ENCODE data around the gene PLCH1. TPM values are rescaled to one million over a fixed set of nuclear protein-coding genes. Genes with fewer than 3 reads are reported as not detected.

Gene PLCH1
- polyA plus RNA-seq, 1 donor (not counting 4 experiments of a cell fraction or from before 2014, with no cell fraction given): 0.05 TPM

DNA sequence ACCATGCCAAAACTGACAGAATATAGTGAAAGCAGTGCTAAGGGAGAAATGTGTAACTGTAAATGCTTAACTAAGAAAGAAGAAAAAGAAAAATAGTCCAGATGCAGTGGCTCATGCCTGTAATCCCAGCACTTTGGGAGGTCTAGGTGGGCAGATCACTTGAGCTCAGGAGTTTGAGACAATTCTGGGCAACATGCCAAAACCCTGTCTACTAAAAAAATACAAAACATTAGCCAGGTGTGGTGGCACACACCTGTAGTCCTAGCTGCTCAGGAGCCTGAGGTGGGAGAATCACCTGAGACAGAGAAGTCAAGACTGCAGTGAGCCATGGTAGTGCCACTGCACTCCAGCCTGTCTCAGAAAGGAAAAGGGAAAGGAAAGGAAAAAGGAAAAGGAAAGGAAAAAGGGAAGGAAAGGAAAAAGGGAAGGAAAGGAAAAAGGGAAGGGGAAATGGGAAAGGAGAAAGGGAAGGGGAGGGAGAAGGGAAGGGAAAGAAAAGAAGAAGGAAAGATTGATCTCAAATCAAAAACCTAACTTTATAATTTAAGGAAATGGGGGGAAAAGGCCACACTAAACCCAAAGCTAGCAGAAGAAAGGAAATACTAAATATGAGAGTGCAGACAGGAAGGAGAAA lies 40.9 kb upstream of the PLCH1 start:
- no peak for TF ChIP-seq EZH2 (IDR thresholded peaks at IDR 0.05; ENCODE audit: low read length)
- TF ChIP-seq, protein P1, sequence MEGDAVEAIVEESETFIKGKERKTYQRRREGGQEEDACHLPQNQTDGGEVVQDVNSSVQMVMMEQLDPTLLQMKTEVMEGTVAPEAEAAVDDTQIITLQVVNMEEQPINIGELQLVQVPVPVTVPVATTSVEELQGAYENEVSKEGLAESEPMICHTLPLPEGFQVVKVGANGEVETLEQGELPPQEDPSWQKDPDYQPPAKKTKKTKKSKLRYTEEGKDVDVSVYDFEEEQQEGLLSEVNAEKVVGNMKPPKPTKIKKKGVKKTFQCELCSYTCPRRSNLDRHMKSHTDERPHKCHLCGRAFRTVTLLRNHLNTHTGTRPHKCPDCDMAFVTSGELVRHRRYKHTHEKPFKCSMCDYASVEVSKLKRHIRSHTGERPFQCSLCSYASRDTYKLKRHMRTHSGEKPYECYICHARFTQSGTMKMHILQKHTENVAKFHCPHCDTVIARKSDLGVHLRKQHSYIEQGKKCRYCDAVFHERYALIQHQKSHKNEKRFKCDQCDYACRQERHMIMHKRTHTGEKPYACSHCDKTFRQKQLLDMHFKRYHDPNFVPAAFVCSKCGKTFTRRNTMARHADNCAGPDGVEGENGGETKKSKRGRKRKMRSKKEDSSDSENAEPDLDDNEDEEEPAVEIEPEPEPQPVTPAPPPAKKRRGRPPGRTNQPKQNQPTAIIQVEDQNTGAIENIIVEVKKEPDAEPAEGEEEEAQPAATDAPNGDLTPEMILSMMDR (optimal IDR thresholded peaks at IDR 0.05 in 1 of 3, IDR thresholded peaks at IDR 0.05 in 1 of 3, conservative IDR thresholded peaks at IDR 0.05 in 1 of 3; ENCODE audit: extremely low read depth in 1 of 3, insufficient read depth in 2 of 3, low read length in 3 of 3): no peak
- no peak overlapping the region for H3K4me2 ChIP-seq (ENCODE audit: control insufficient read depth, extremely low read depth, insufficient read depth, low read depth, low read length)
- no peak overlapping the region for H3K9ac ChIP-seq (ENCODE audit: control insufficient read depth, extremely low read depth, insufficient read depth, low read length)
- H2AFZ ChIP-seq (ENCODE audit: control insufficient read depth, low read length): no peak overlapping the region
- no peaks in the 10 kb centered on the region for H3K9me3 ChIP-seq (ENCODE audit: control insufficient read depth, low read depth, low read length)
- DNase-seq (ENCODE audit: low read depth, low spot score): no peak
- H3K9me1 ChIP-seq (ENCODE audit: control insufficient read depth, extremely low read depth, insufficient read depth, low read length): no peaks in the 10 kb centered on the region
- no peaks in the 10 kb centered on the region for H3K4me1 ChIP-seq (ENCODE audit: control insufficient read depth, extremely low read depth, insufficient read depth, low read length)
- no peaks in the 10 kb centered on the region for H3K27me3 ChIP-seq (ENCODE audit: control insufficient read depth, extremely low read depth, insufficient read depth, low read length)
- H3K79me2 ChIP-seq (ENCODE audit: control insufficient read depth, insufficient read depth, low read length): no peaks in the 10 kb centered on the region
- FAIRE-seq: no peak
- H3K4me3 ChIP-seq (ENCODE audit: control insufficient read depth in 2 of 3, extremely low read depth in 1 of 3, insufficient read depth in 2 of 3, low read depth in 1 of 3, low read length in 3 of 3): no peak overlapping the region
- H3K27ac ChIP-seq (ENCODE audit: control insufficient read depth, insufficient read depth, low read length): no peak overlapping the region
- H4K20me1 ChIP-seq (ENCODE audit: control insufficient read depth, extremely low read depth, insufficient read depth, low read length): no peaks in the 10 kb centered on the region
- dilution Hi-C loops (cut with MboI; ENCODE audit: extremely low pct_ligation_motif_present, low sequenced_read_pairs): no loop called here
- no peaks in the 10 kb centered on the region for H3K36me3 ChIP-seq (ENCODE audit: control insufficient read depth in 2 of 2, extremely low read depth in 1 of 2, insufficient read depth in 2 of 2, low read length in 2 of 2)

DNA sequence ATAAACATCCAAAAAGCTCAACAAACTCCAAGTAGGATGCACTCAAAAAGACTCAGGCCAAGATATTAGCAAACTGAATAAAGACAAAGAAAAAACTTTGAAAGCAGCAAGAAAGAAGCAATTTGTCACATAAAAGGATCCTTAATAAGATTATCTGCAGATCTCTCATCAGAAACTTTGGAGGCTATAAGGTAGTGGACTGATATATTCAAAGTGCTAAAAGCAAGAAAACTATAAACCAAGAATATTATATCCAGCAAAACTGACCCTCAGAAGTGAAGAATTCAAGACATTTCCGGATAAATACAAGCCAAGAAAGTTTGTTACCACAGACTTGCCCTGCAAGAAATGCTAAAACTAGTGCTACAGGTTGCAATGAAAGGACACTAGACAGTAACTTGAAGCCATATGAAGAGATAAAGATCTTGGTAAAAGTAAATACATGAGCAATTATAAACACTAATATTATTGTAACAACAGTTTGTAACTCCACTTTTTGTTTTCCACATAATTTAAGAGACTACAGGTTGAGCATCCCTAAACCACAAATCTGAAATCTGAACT lies 37.6 kb upstream of the PLCH1 start:
- no peak overlapping the region for H3K27ac ChIP-seq (ENCODE audit: control insufficient read depth, insufficient read depth, low read length)
- H3K9ac ChIP-seq (ENCODE audit: control insufficient read depth, extremely low read depth, insufficient read depth, low read length): no peak overlapping the region
- H3K36me3 ChIP-seq (ENCODE audit: control insufficient read depth in 2 of 2, extremely low read depth in 1 of 2, insufficient read depth in 2 of 2, low read length in 2 of 2): no peaks in the 10 kb centered on the region
- H2AFZ ChIP-seq (ENCODE audit: control insufficient read depth, low read length): no peak overlapping the region
- no peaks in the 10 kb centered on the region for H3K9me1 ChIP-seq (ENCODE audit: control insufficient read depth, extremely low read depth, insufficient read depth, low read length)
- no peak for DNase-seq (ENCODE audit: low read depth, low spot score)
- H4K20me1 ChIP-seq (ENCODE audit: control insufficient read depth, extremely low read depth, insufficient read depth, low read length): no peaks in the 10 kb centered on the region
- no peak for TF ChIP-seq EZH2 (IDR thresholded peaks at IDR 0.05; ENCODE audit: low read length)
- TF ChIP-seq, protein P1 (optimal IDR thresholded peaks at IDR 0.05 in 1 of 3, IDR thresholded peaks at IDR 0.05 in 1 of 3, conservative IDR thresholded peaks at IDR 0.05 in 1 of 3; ENCODE audit: extremely low read depth in 1 of 3, insufficient read depth in 2 of 3, low read length in 3 of 3): no peak
- H3K4me1 ChIP-seq (ENCODE audit: control insufficient read depth, extremely low read depth, insufficient read depth, low read length): no peaks in the 10 kb centered on the region
- dilution Hi-C loops (cut with MboI; ENCODE audit: extremely low pct_ligation_motif_present, low sequenced_read_pairs): no loop called here
- H3K4me3 ChIP-seq (ENCODE audit: control insufficient read depth in 2 of 3, extremely low read depth in 1 of 3, insufficient read depth in 2 of 3, low read depth in 1 of 3, low read length in 3 of 3): no peak overlapping the region
- H3K9me3 ChIP-seq (ENCODE audit: control insufficient read depth, low read depth, low read length): no peaks in the 10 kb centered on the region
- H3K4me2 ChIP-seq (ENCODE audit: control insufficient read depth, extremely low read depth, insufficient read depth, low read depth, low read length): no peak overlapping the region
- no peaks in the 10 kb centered on the region for H3K79me2 ChIP-seq (ENCODE audit: control insufficient read depth, insufficient read depth, low read length)
- H3K27me3 ChIP-seq (ENCODE audit: control insufficient read depth, extremely low read depth, insufficient read depth, low read length): no peaks in the 10 kb centered on the region
- FAIRE-seq: no peak
